HG03571 (cell line): ENCODE data around the gene HSPA4.
"Not testable (repeated sequence)": the region's sequence is repeated elsewhere in the genome, so short reads cannot be mapped to it uniquely, and the experiment has no call there.

Experiments used
- ATAC-seq: cut with Tn5 transposase; IDR thresholded peaks from one replicate; pipeline ENCODE4 v1.9.1; 2021; ENCODE audit not compliant: unreplicated experiment

HSPA4 gene

GRCh38 chr5:133121611-133122150 lies 69.9 kb downstream of the HSPA4 start:
- ATAC-seq: no peak

- no peak for ATAC-seq
These were observed 70.9 kb downstream of the HSPA4 start for GRCh38 chr5:133122711-133123110.

GRCh38 chr5:133123297-133123696 lies 71.5 kb downstream of the HSPA4 start:
- ATAC-seq: no peak

- no peak for ATAC-seq
These were observed 73.1 kb downstream of the HSPA4 start for GRCh38 chr5:133124891-133125290.

GRCh38 chr5:133128066-133128465 lies 76.3 kb downstream of the HSPA4 start:
- ATAC-seq: no peak

GRCh38 chr5:133129289-133129688 lies 77.5 kb downstream of the HSPA4 start:
- no peak for ATAC-seq

GRCh38 chr5:133129950-133130349 lies 78.1 kb downstream of the HSPA4 start:
- no peak for ATAC-seq

- ATAC-seq: no peak
These were observed 78.7 kb downstream of the HSPA4 start for GRCh38 chr5:133130387-133131118.

GRCh38 chr5:133132717-133133116 lies 80.9 kb downstream of the HSPA4 start:
- ATAC-seq: no peak

GRCh38 chr5:133133241-133133640 lies 81.4 kb downstream of the HSPA4 start:
- not testable (repeated sequence) for ATAC-seq

GRCh38 chr5:133136890-133137289 lies 85.1 kb downstream of the HSPA4 start:
- not testable (repeated sequence) for ATAC-seq

- ATAC-seq: no peak
These were observed 88.5 kb downstream of the HSPA4 start for GRCh38 chr5:133140311-133140710.

- ATAC-seq: no peak
These were observed 89.9 kb downstream of the HSPA4 start for GRCh38 chr5:133141746-133142145.

GRCh38 chr5:133142782-133143181 lies 91.0 kb downstream of the HSPA4 start:
- ATAC-seq: no peak

GRCh38 chr5:133144245-133144981 lies 92.6 kb downstream of the HSPA4 start:
- no peak for ATAC-seq

GRCh38 chr5:133145436-133146170 lies 93.8 kb downstream of the HSPA4 start:
- ATAC-seq: no peak

- ATAC-seq: no peak
These were observed 95.6 kb downstream of the HSPA4 start for GRCh38 chr5:133147411-133147810.

- no peak for ATAC-seq
These were observed 96.2 kb downstream of the HSPA4 start for GRCh38 chr5:133147815-133148567.

GRCh38 chr5:133149345-133149744 lies 97.5 kb downstream of the HSPA4 start:
- ATAC-seq: no peak

GRCh38 chr5:133150909-133151544 lies 99.2 kb downstream of the HSPA4 start:
- ATAC-seq: no peak
